Adrenal gland (tissue), 12 donors: ENCODE data around the gene SULT2B1. TPM values are rescaled to one million over a fixed set of nuclear protein-coding genes. Genes with fewer than 3 reads are reported as not detected.
A peak's percentile ranks its signal among the peaks of the same experiment; 100 is the strongest.

Experiments used
- DNase-seq, 7 donors: peaks; one replicate each; pipeline ENCODE4 v3.0.0-alpha.2; 2019 to 2020
- H3K27ac ChIP-seq, 5 donors: fragments of 200-600 bp; sonication (generic) in 4 of 5; 1 replicate in 3 of 5; 2 replicates in 2 of 5; pipeline versions ENCODE4 v1.5.1 to v1.8.0; 2016 to 2020; ENCODE audit warnings: mild to moderate bottlenecking in 1 of 5
- H3K27me3 ChIP-seq: fragments of 200-600 bp; 2 replicates; pipeline ENCODE4 v1.8.0; 2021
- H3K36me3 ChIP-seq, 2 donors: fragments of 200-600 bp; replicated peaks in 1 of 2; 1 replicate in 1 of 2; 2 replicates in 1 of 2; pipeline versions ENCODE4 v1.5.1 to v1.8.0; 2018 to 2022
- H3K4me1 ChIP-seq, 2 donors: fragments of 200-600 bp; replicated peaks in 1 of 2; 1 replicate in 1 of 2; 2 replicates in 1 of 2; pipeline versions ENCODE4 v1.5.1 to v1.8.0; 2018 to 2021
- H3K4me3 ChIP-seq, 4 donors: fragments of 200-600 bp; sonication (generic) in 3 of 4; one replicate each; pipeline ENCODE4 v1.5.1; 2016 to 2018
- H3K9me3 ChIP-seq, 3 donors: fragments of 200-600 bp; sonication (generic) in 1 of 3; replicated peaks in 1 of 3; 1 replicate in 2 of 3; 2 replicates in 1 of 3; pipeline versions ENCODE4 v1.5.1 to v1.8.0; 2016 to 2021
- CTCF ChIP-seq, 6 experiments: fragments of 450-650 bp in 4 of 6; fragments of 200-600 bp in 2 of 6; sonication (generic) in 1 of 6; IDR thresholded peaks; 1 replicate in 5 of 6; 2 replicates in 1 of 6; pipeline versions ENCODE4 v1.5.1 to v1.8.0; 2016 to 2021; ENCODE audit warnings: antibody characterized with exemption in 6 of 6, mild to moderate bottlenecking in 2 of 6, moderate library complexity in 1 of 6
- POLR2A ChIP-seq, 2 donors: fragments of 450-650 bp; IDR thresholded peaks; one replicate each; pipeline ENCODE4 v1.6.1; 2017; ENCODE audit warnings: antibody characterized with exemption in 2 of 2, mild to moderate bottlenecking in 2 of 2, moderate library complexity in 1 of 2
- WGBS, 4 donors: extraction: QIAGEN DNeasy Blood & Tissue Kit in 2 of 4; methylation state at CpG; one replicate each; pipeline versions ENCODE4 v1.1.5 to v1.1.7; 2013 to 2017; 5-methylcytosine and 5-hydroxymethylcytosine counted together
- intact Hi-C, 2 donors: fragments of 100-400 bp; cut with DNase I; formaldehyde crosslinking; loops; one replicate each; pipeline versions ENCODE4 v1.14.1 to v1.15.0; 2022 to 2023
- polyA plus RNA-seq, 3 donors: library from polyadenylated mRNA; stranded (reverse); fragments of 200-250 nt in 2 of 3; fragments of 350-450 nt in 1 of 3; fragmentation: Illumina TruSeq in 1 of 3; extraction: RNeasy Lipid Tissue Mini Kit (QIAGEN cat#74804) in 1 of 3; gene quantifications; one replicate each; pipeline ENCODE4 v1.2.3, GENCODE V29; 2013 to 2014
- total RNA-seq, 9 donors: library from RNA; depleted of rRNA in 4 of 9; stranded (reverse); fragments of >200 nt in 4 of 9; fragments of 120-200 nt in 1 of 9; fragmentation: NEBNext Ultra II Directional in 1 of 9; extraction: Animal tissue kit (Norgen Biotek cat#: 25700) in 1 of 9; gene quantifications; one replicate each; pipeline versions ENCODE4 v1.1.0 to v1.2.4, GENCODE V29; 2013 to 2023
- donor health status: healthy with polysubstance abuse.
- donor health status: Bipolar disorder and iron deficiency.
- donor health status: DM: yes; HTN: yes; CAD: no.
- donor health status: DM: no; HTN: no; CAD: no.
- donor health status: DM: no; HTN: no; CAD: no.
- donor health status: DM: yes; HTN: yes; CAD: no.

Gene SULT2B1
- total and polyA plus RNA-seq, 12 donors, result 0.22 to 1.4 (median 0.52) TPM; not detected in 3

- H3K27me3 ChIP-seq, result no peaks in the 10 kb centered on the region
- no peak for TF ChIP-seq POLR2A (IDR thresholded peaks at IDR 0.05)
- TF ChIP-seq CTCF (IDR thresholded peaks at IDR 0.05), result no peak
- intact Hi-C loops, result no loop called here
- no peak overlapping the region for H3K27ac ChIP-seq
- no peaks in the 10 kb centered on the region for H3K9me3 ChIP-seq
- H3K4me3 ChIP-seq, result no peak overlapping the region
- 78 to 85% (median 78%) methylated on average over 13 to 16 of the region's 16 CpGs; no CpG with 5 or more reads in 1 of the 4 donors for WGBS, 4 donors
- H3K36me3 ChIP-seq, result peaks cover 0 to 30% of the 10 kb centered on the region in 2 donors
- H3K4me1 ChIP-seq, result peaks cover 18 to 32% of the 10 kb centered on the region in 2 donors
- DNase-seq, result peak in 3 of 7 donors; percentile 31 to 53 (median 38)
Measured at GRCh38 chr19:48616041-48616436, 64.1 kb downstream of the SULT2B1 start.

- WGBS, 4 donors, result 67 to 73% (median 71%) methylated on average over 8 to 12 of the region's 12 CpGs
- no peak overlapping the region for H3K27ac ChIP-seq
- H3K27me3 ChIP-seq, result no peaks in the 10 kb centered on the region
- no peak overlapping the region for H3K4me3 ChIP-seq
- no peak for TF ChIP-seq POLR2A (IDR thresholded peaks at IDR 0.05)
- intact Hi-C loops, result no loop called here
- peaks cover 18 to 32% of the 10 kb centered on the region in 2 donors for H3K4me1 ChIP-seq
- H3K36me3 ChIP-seq, result peaks cover 0 to 30% of the 10 kb centered on the region in 2 donors
- H3K9me3 ChIP-seq, result no peaks in the 10 kb centered on the region
- DNase-seq, result peak in 4 of 7 donors; percentile 20 to 56 (median 42)
Measured at GRCh38 chr19:48616491-48617056, 64.6 kb downstream of the SULT2B1 start.

- DNase-seq, result peak in 5 of 7 donors; percentile 27 to 68 (median 52)
- Histone ChIP-seq H3K4me3 (peak overlapping the region in 2 of 4 donors; percentile 82 to 97), H3K27ac (peak overlapping the region in 2 of 5 donors; percentile 92 to 96), H3K27me3 (no peaks in the 10 kb centered on the region), H3K9me3 (no peaks in the 10 kb centered on the region), H3K36me3 (peaks cover 0 to 30% of the 10 kb centered on the region in 2 donors), H3K4me1 (peaks cover 18 to 32% of the 10 kb centered on the region in 2 donors)
- TF ChIP-seq POLR2A (IDR thresholded peaks at IDR 0.05) (no peak), CTCF (IDR thresholded peaks at IDR 0.05) (peak in 5 of 6 experiments; percentile 4 to 27 (median 14))
- intact Hi-C loops, result no loop called here
- WGBS, 4 donors, result 48 to 54% (median 51%) methylated on average over 8 to 18 of the region's 18 CpGs
Measured at GRCh38 chr19:48617146-48617937, 65.4 kb downstream of the SULT2B1 start.

- Histone ChIP-seq H3K27ac (peak overlapping the region; percentile 47 to 96 (median 92)), H3K36me3 (peaks cover 0 to 30% of the 10 kb centered on the region in 2 donors), H3K27me3 (no peaks in the 10 kb centered on the region), H3K9me3 (no peaks in the 10 kb centered on the region), H3K4me1 (peaks cover 21 to 40% of the 10 kb centered on the region in 2 donors), H3K4me3 (peak overlapping the region; percentile 38 to 97 (median 88))
- TF ChIP-seq CTCF (IDR thresholded peaks at IDR 0.05) (no peak), POLR2A (IDR thresholded peaks at IDR 0.05) (no peak)
- 1 to 6% (median 2%) methylated on average over 10 to 18 of the region's 18 CpGs for WGBS, 4 donors
- intact Hi-C loops, result no loop called here
- peak in 5 of 7 donors; percentile 25 to 72 (median 50) for DNase-seq
Measured at GRCh38 chr19:48618278-48618915, 66.4 kb downstream of the SULT2B1 start.
